HG02852 (cell line): Measurements from ENCODE around the gene AKAP13.

ENCODE experiments used
- ATAC-seq: cut with Tn5 transposase; IDR thresholded peaks from one replicate; pipeline ENCODE4 v1.9.1; 2021; ENCODE audit warnings: mild to moderate bottlenecking, moderate library complexity; ENCODE audit not compliant: unreplicated experiment

Gene AKAP13

GRCh38 chr15:85404918-85405866 is 24.8 kb downstream of the AKAP13 start:
- ATAC-seq, result no peak

GRCh38 chr15:85406916-85407315 is 26.5 kb downstream of the AKAP13 start:
- ATAC-seq, result no peak

GRCh38 chr15:85407421-85408269 is 27.2 kb downstream of the AKAP13 start:
- ATAC-seq, result no peak

GRCh38 chr15:85408270-85408746 is 27.9 kb downstream of the AKAP13 start:
- no peak for ATAC-seq

GRCh38 chr15:85412066-85412465 is 31.7 kb downstream of the AKAP13 start:
- ATAC-seq, result no peak

- ATAC-seq, result peak; percentile 97
Measured at GRCh38 chr15:85412956-85413854, 32.8 kb downstream of the AKAP13 start.

- ATAC-seq, result no peak
Measured at GRCh38 chr15:85414037-85414436, 33.6 kb downstream of the AKAP13 start.

GRCh38 chr15:85414495-85414894 is 34.1 kb downstream of the AKAP13 start:
- no peak for ATAC-seq

- no peak for ATAC-seq
Measured at GRCh38 chr15:85414991-85415390, 34.6 kb downstream of the AKAP13 start.

GRCh38 chr15:85415783-85416182 is 35.4 kb downstream of the AKAP13 start:
- ATAC-seq, result no peak

GRCh38 chr15:85417276-85417675 is 36.9 kb downstream of the AKAP13 start:
- ATAC-seq, result no peak

- ATAC-seq, result no peak
Measured at GRCh38 chr15:85419161-85419560, 38.8 kb downstream of the AKAP13 start.

- no peak for ATAC-seq
Measured at GRCh38 chr15:85421116-85421925, 40.9 kb downstream of the AKAP13 start.

- ATAC-seq, result no peak
Measured at GRCh38 chr15:85422607-85423006, 42.2 kb downstream of the AKAP13 start.

- no peak for ATAC-seq
Measured at GRCh38 chr15:85423256-85423655, 42.9 kb downstream of the AKAP13 start.

GRCh38 chr15:85424154-85424553 is 43.8 kb downstream of the AKAP13 start:
- ATAC-seq, result no peak

GRCh38 chr15:85426481-85426880 is 46.1 kb downstream of the AKAP13 start:
- no peak for ATAC-seq

GRCh38 chr15:85427286-85428028 is 47.1 kb downstream of the AKAP13 start:
- no peak for ATAC-seq

- ATAC-seq, result no peak
Measured at GRCh38 chr15:85429522-85429921, 49.1 kb downstream of the AKAP13 start.
